Cortex of kidney (tissue), 1 donor: ENCODE results near the gene ARID3C.

Experiments used
- DNase-seq: peaks from one replicate; lab custom pipeline; 2025; lab: John Stamatoyannopoulos, UW

The ARID3C gene

GRCh38 chr9:34594177-34594576 lies 34.7 kb downstream of the ARID3C start:
- no peak for DNase-seq

GRCh38 chr9:34592895-34593601 lies 35.8 kb downstream of the ARID3C start:
- no peak for DNase-seq

GRCh38 chr9:34591917-34592866 lies 36.7 kb downstream of the ARID3C start:
- DNase-seq: no peak

GRCh38 chr9:34591248-34591916 lies 37.5 kb downstream of the ARID3C start:
- DNase-seq: no peak

GRCh38 chr9:34590381-34591247 lies 38.3 kb downstream of the ARID3C start:
- no peak for DNase-seq

GRCh38 chr9:34589636-34590380 lies 39.1 kb downstream of the ARID3C start, which contains the start of gene CNTFR:
CNTFR (minus strand) TSS chr9:34589724; CDS start chr9:34568981, 20,743 bp downstream.
- DNase-seq: no peak

GRCh38 chr9:34588671-34589635 lies 39.9 kb downstream of the ARID3C start:
- no peak for DNase-seq

- no peak for DNase-seq
These were observed 41.6 kb downstream of the ARID3C start for GRCh38 chr9:34587271-34587670.

- DNase-seq: no peak
These were observed 42.8 kb downstream of the ARID3C start for GRCh38 chr9:34585946-34586669.

- no peak for DNase-seq
These were observed 43.9 kb downstream of the ARID3C start for GRCh38 chr9:34584970-34585369.

GRCh38 chr9:34582787-34583186 lies 46.1 kb downstream of the ARID3C start:
- DNase-seq: no peak

- DNase-seq: no peak
These were observed 47.5 kb downstream of the ARID3C start for GRCh38 chr9:34581318-34581717.

- no peak for DNase-seq
These were observed 48.5 kb downstream of the ARID3C start for GRCh38 chr9:34580358-34580757.

- no peak for DNase-seq
These were observed 49.1 kb downstream of the ARID3C start for GRCh38 chr9:34579808-34580163.

- DNase-seq: no peak
These were observed 49.6 kb downstream of the ARID3C start for GRCh38 chr9:34579104-34579807.

GRCh38 chr9:34578241-34579103 lies 50.4 kb downstream of the ARID3C start:
- DNase-seq: no peak
